ENCODE measurements around the gene OTOP1.
A peak's percentile ranks its signal among the peaks of the same experiment; 100 is the strongest.
"Not testable (repeated sequence)": the region's sequence is repeated elsewhere in the genome, so short reads cannot be mapped to it uniquely, and the experiment has no call there.

Gene OTOP1

GRCh38 chr4:4226606-4227438 lies at the start of gene OTOP1:
Gene OTOP1, minus strand, starts transcription at chr4:4226929. Its CDS starts 65 bp downstream, at chr4:4226864.
- no peak for DNase-seq (ENCODE audit: low read depth in 3 of 3)

DNA sequence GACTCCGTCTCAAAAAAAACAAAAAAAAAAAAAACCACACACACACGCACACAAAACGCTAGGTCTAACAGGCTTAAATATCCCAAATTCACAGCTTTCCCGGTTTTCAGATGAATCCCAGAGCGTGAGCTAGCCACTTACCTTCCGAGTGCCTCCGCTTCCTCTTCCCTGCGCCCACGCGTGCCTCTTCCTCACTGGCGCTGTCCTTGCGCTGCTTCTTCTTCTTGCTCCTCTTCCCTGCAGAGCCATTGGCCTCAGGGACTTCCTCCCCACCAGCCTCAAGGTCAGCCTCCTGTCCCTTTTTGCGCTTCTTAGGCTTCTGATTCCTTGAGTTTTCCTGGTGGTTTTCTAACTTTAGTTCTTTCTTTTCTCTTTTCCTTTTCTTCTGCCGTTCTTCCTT lies 47.5 kb upstream of the OTOP1 start:
- no peak for DNase-seq (ENCODE audit: low read depth in 3 of 3)

- DNase-seq (ENCODE audit: low read depth in 3 of 3): no peak
Observed at GRCh38 chr4:4271912-4272311, 45.2 kb upstream of the OTOP1 start.

DNA sequence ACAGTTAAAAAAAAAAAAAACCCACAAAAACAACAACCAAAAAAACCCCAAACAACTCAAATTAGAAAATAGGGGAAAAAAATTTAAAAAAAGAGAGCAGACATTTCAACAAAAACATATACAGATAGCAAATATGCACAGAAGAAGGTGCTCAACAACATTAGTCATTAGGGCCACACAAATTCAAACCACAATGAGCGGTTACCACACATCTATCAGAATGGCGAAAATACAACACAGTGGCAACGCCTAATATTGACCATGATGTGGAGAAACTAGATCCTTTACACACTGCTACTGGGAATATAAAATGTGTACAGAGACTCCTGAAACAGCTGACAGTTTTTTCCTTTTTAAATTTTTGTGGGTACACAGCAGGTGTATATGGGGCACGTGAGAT lies 43.8 kb upstream of the OTOP1 start:
- DNase-seq (ENCODE audit: low read depth in 3 of 3): no peak

DNA sequence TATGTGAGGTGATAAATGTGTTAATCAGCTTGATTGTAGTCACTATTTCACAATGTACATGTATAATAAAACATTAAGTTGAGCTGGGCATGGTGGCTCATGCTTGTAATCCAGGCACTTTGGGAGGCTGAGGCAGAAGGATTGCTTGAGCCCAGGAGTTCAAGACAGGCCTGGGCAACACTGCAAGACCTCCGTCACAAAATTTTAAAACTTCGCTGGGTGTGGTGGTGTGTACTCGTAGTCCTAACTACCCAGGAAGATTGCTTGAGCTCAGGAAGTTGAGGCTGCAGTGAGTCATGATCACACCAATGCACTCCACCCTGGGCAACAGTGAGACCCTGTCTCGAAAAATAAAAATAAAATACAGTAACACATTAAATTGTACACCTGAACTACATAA lies 43.1 kb upstream of the OTOP1 start:
- no peak for DNase-seq (ENCODE audit: low read depth in 3 of 3)

DNA sequence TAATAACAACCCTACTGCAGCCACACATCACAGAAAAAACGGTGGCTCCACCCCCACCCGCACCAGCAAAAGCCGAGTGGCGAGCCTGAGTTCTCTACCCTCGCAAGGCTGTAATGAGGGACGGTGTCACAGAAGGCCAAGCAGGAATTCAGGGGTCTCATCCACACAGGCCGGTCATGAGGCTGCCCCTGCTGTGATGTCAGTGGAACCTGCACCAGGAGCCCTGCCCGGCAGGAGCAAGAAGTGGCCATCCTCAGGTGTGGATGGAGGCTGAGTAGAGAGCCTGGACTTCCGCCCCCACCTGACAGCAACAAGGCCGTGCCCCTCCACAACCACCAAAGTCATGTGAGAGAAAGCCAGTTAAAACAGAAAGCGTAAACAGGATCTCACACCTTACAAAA lies 42.6 kb upstream of the OTOP1 start:
- DNase-seq (ENCODE audit: low read depth in 3 of 3): no peak

DNA sequence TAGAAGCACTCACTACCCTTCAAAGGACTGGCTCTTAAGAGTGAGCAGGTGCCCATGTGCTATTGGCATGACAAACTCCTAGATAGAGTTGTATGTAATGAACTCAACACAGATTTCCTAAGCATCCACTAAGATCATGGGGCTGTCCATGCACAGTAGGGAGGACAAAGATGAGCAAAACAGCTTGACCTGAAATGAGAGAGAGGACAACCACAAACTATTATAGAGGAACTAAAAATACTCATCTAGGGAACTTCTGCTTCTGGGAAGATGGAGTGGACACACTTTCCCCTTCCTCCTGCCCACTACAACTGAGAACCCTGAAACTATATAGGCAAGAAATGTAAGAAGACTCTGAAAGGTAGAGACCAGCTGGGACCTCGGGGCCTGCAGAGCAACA lies 42.0 kb upstream of the OTOP1 start:
- no peak for DNase-seq (ENCODE audit: low read depth in 3 of 3)

GRCh38 chr4:4267981-4268380 lies 41.3 kb upstream of the OTOP1 start:
- DNase-seq (ENCODE audit: low read depth in 3 of 3): no peak

DNA sequence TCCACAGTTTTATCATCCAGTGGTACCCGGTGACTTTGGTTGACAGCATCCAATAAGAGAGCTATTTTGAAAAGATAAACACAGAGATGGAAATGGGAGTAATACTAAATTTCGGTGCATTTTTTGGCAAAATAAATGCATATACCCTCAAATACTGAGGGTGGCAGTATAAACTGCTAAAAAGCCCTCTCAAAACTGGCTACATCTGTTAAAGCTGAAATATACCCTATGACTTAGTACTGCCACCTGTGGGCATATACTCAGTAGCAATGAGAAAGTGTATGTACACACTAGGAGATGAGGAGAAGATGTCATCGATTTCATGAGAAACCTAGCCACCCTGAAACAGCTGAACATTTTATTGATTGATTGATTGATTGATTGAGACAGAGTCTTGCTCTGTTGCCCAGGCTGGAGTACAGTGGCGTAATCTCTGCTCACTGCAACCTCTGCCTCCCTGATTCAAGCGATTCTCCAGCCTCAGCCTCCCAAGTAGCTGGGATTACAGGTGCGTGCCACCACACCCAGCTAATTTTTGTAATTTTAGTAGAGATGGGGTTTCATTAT lies 33.5 kb upstream of the OTOP1 start:
- DNase-seq (ENCODE audit: low read depth in 3 of 3): no peak

DNA sequence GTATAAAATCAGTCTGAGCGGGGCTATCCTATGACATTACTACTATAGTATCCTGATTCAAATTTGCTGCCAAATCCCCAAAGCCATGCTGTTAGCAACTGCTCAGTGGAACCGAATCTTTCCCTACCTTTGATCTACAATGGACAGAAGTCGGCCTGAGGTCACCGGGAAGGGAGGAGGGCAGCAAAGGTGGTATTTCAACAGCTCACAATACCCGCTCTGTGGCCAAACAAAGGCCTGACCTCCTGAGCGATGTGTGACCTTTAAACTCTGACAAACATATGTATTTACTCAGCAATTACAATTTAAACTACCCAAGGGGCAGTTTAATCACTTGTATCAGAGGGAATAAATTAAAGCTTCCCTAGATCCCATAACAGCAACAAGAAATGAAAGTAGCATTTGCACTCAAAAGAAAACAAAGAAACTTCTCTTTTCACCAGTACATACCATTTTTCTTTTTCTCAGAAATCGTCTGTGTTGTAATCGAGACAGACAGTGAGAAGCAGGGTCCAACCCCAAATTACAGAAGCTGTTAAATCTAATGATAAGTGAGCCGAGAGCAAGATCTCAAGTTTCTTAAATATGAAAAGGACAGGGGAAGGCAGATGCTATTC lies 32.9 kb upstream of the OTOP1 start:
- no peak for DNase-seq (ENCODE audit: low read depth in 3 of 3)

GRCh38 chr4:4257705-4258104 lies 31.0 kb upstream of the OTOP1 start:
- not testable (repeated sequence) for DNase-seq (ENCODE audit: low read depth in 3 of 3)

DNA sequence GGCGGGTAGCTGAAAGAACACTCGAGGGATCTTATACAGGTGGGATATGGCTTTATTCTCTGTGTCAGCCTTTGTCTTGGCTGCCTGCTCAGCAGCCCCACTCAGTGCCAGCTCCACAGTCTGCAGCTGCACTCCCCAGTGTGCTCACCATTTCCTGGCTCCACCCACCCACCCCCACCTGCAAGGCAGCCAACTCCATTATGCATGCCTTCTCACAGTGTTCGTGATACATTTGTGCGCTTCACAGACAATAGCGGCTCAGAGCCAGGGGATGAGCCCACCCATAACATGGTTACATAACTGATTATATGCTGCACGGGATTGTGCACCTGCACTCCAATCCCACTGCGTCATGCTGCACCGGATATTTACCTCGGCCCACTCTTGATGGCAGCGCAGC lies 30.1 kb upstream of the OTOP1 start:
- no peak for DNase-seq (ENCODE audit: low read depth in 3 of 3)

DNA sequence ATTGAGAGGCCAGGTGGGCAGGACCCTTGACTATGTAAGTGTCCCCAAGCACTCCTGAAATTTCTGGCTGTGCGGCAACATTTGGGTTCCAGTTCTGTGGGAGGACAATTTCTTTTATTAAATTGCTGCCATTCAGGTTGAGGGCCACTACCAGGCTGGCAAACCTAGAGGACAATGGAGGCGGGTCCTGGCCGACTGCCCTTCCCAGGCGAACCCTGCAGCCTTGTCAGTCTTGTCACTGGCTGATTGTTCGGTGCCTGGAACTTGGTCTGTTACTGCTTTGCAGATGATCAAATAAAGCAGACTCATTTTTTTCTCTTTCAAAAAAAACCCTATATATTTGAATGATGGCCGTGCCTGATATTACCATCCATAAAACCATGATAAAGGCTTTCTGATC lies 27.9 kb upstream of the OTOP1 start:
- DNase-seq (ENCODE audit: low read depth in 3 of 3): no peak

GRCh38 chr4:4254199-4254598 lies 27.5 kb upstream of the OTOP1 start:
- no peak for DNase-seq (ENCODE audit: low read depth in 3 of 3)

DNA sequence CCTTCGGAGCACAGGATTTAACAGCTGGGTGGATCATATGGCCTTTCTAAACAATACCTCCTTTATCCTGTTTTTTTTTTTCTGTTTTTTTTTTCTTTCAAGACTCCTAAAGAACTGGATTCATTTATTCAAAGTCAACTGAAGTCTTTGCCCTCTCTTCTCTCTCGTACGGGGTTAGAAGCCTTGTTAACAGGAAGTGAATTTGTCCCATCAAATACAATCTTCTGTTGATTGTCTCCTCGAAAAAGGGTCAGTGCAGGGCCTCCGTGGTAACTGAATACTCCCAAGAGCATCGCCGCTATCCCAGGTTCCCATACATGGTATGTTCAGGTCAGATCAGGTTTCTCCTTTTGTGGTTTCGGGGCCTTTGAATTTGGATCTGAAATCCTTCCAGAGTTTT lies 23.1 kb upstream of the OTOP1 start:
- no peak for DNase-seq (ENCODE audit: low read depth in 3 of 3)

GRCh38 chr4:4249342-4249741 lies 22.6 kb upstream of the OTOP1 start:
- not testable (repeated sequence) for DNase-seq (ENCODE audit: low read depth in 3 of 3)

DNA sequence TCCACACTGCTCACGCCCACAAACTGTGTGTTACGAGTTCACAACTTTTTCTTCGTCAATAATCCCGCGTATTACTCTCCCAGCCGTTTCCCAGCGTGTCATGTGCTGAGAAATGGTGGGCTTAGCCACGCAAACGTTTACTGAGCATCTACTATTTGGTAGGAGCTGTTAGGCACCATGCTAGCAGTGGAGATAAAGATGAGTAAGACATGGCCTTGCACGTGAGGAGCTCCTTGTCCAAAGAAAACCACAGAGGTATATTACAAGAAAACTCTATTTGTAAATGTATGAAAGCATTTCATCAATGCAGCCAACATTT lies 22.1 kb upstream of the OTOP1 start:
- no peak for DNase-seq (ENCODE audit: low read depth in 3 of 3)

GRCh38 chr4:4248029-4248884 lies 21.5 kb upstream of the OTOP1 start, which contains the start of gene TMEM128:
Gene TMEM128, minus strand, starts transcription at chr4:4248223. Its CDS starts 21 bp downstream, at chr4:4248202.
- peak; percentile 88 to 89 (median 88) for DNase-seq (ENCODE audit: low read depth in 3 of 3)

- DNase-seq (ENCODE audit: low read depth in 3 of 3): no peak
Observed at GRCh38 chr4:4247696-4248028, 20.9 kb upstream of the OTOP1 start.

GRCh38 chr4:4245172-4245571 lies 18.4 kb upstream of the OTOP1 start:
- no peak for DNase-seq (ENCODE audit: low read depth in 3 of 3)

GRCh38 chr4:4239551-4239950 lies 12.8 kb upstream of the OTOP1 start:
- DNase-seq (ENCODE audit: low read depth in 3 of 3): not testable (repeated sequence)

DNA sequence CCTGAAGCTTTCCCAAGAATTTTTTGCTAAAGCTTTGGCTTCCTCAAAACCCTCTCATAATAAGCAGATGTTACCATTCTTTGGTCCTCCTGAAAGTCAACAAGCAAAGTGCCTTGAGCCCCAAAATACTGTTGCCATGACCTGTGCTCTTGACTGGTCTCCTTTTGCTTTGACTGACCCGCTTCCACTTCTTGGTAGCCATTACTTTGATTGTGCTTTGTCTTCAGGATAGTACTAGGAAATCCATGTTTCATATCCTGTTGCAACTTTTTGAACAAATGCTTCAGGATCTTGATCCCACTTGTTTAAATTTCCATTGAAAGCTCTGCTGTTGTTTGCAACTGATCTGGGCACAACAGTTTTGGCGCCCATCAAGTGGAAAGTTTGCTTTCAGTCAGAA lies 6.9 kb upstream of the OTOP1 start:
- no peak for DNase-seq (ENCODE audit: low read depth in 3 of 3)

DNA sequence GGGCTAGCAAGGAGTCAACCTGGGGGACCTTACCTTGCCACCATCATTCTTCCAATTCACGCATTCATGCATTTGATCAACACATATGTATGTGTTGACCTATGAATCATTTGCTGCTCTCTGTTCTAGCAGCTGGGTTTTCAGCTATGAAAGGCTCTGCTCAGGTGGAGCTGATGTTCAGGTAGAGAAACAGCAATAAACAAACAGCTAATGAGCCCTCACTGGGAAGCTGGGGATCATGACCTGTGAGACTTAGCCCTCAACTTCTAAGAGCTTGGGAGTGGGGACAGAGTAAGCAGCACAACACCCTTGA lies 1.6 kb upstream of the OTOP1 start:
- no peak for DNase-seq (ENCODE audit: low read depth in 3 of 3)

All from stimulated activated CD4-positive, alpha-beta T cell treated with anti-CD3 and anti-CD28 coated beads, TNF-alpha, amount 100 ng/mL, for 24 hours (primary cell).